HCT116 (cell line): ENCODE data around the gene APLF. TPM values are rescaled to one million over a fixed set of nuclear protein-coding genes. Genes with fewer than 3 reads are reported as not detected.
"Not testable (repeated sequence)": the region's sequence is repeated elsewhere in the genome, so short reads cannot be mapped to it uniquely, and the experiment has no call there.

Experiments
- ATAC-seq: fragments of 200-7000 bp; cut with Tn5 transposase; 2 replicates; pipeline ENCODE4 v1.9.1; 2020; ENCODE audit warnings: mild to moderate bottlenecking, moderate library complexity
- BruUV-seq: library from RNA; stranded (reverse); fragments of 400-500 nt; replicated peaks from 2 replicates; lab custom pipeline; 2021; lab: Mats Ljungman, UMichigan
- CTCF ChIA-PET: fragments of 300-600 bp; sonication (Branson Sonifier 250); formaldehyde crosslinking; loops from one replicate; lab custom pipeline; 2021; ENCODE audit warnings: antibody characterized with exemption; lab: Charles Lee
- POLR2A ChIA-PET: fragments of 300-600, 350-600 bp; sonication (Branson Sonifier 250); formaldehyde crosslinking; loops from one replicate; lab custom pipeline; 2021; ENCODE audit warnings: antibody characterized with exemption; lab: Charles Lee
- RAD21 ChIA-PET, 2 experiments: fragments of 300-600 bp; sonication (Branson Sonifier 250); formaldehyde crosslinking; loops; one replicate each; lab custom pipeline; 2023; ENCODE audit warnings: low total read pairs in 2 of 2; ENCODE audit not compliant: uncharacterized antibody in 2 of 2, unreplicated experiment in 2 of 2, low non-redundant PET in 1 of 2; lab: Charles Lee
- DNase-seq: peaks from one replicate; pipeline ENCODE4 v3.0.0-alpha.2; 2010; ENCODE audit warnings: low read depth, low spot score
- H2AFZ ChIP-seq: fragments of 200-600 bp; shearing (Covaris generic), sonication (generic); 2 replicates; pipeline ENCODE4 v1.6.1; 2017; ENCODE audit warnings: low read depth, mixed run types, mixed read lengths, antibody characterized with exemption, low read length; ENCODE audit not compliant: poor library complexity, severe bottlenecking
- H3K27ac ChIP-seq: 2 replicates; pipeline ENCODE4 v1.5.1; 2012; ENCODE audit warnings: low read depth, low read length
- H3K27me3 ChIP-seq: fragments of 200-600 bp; sonication (generic); 2 replicates; pipeline ENCODE4 v1.6.1; 2016; ENCODE audit warnings: mixed run types, low read length, mixed read lengths; ENCODE audit not compliant: insufficient read depth
- H3K36me3 ChIP-seq, 2 experiments: fragments of 200-500 bp in 1 of 2; fragments of 200-600 bp in 1 of 2; sonication (Bioruptor generic) in 1 of 2; sonication (generic) in 1 of 2; 2 replicates each; pipeline versions ENCODE4 v1.5.1 to v1.6.1; 2014 to 2016; ENCODE audit warnings: low read length in 2 of 2, inconsistent platforms in 1 of 2, mixed read lengths in 1 of 2, mixed run types in 1 of 2; ENCODE audit not compliant: insufficient read depth in 2 of 2, control insufficient read depth in 1 of 2
- H3K4me1 ChIP-seq, 2 experiments: fragments of 200-600 bp in 1 of 2; sonication (generic) in 1 of 2; 2 replicates each; pipeline versions ENCODE4 v1.5.1 to v1.6.1; 2012 to 2017; ENCODE audit warnings: low read length in 2 of 2, inconsistent platforms in 1 of 2, mild to moderate bottlenecking in 1 of 2, mixed read lengths in 1 of 2, mixed run types in 1 of 2, moderate library complexity in 1 of 2; ENCODE audit not compliant: insufficient read depth in 2 of 2, control insufficient read depth in 1 of 2
- H3K4me2 ChIP-seq: fragments of 200-600 bp; sonication (generic); 2 replicates; pipeline ENCODE4 v1.6.1; 2017; ENCODE audit warnings: mixed run types, low read length, mixed read lengths
- H3K4me3 ChIP-seq, 2 experiments: fragments of 200-600 bp in 1 of 2; sonication (generic) in 1 of 2; replicated peaks in 1 of 2; 2 replicates each; pipeline ENCODE4 v1.5.1; 2011 to 2016; ENCODE audit warnings: low read length in 2 of 2, control low read depth in 1 of 2, low read depth in 1 of 2, mild to moderate bottlenecking in 1 of 2, mixed read lengths in 1 of 2, mixed run types in 1 of 2
- H3K79me2 ChIP-seq: fragments of 200-600 bp; sonication (generic); 2 replicates; pipeline ENCODE4 v1.6.1; 2017; ENCODE audit warnings: mild to moderate bottlenecking, mixed run types, low read length, moderate library complexity, mixed read lengths; ENCODE audit not compliant: insufficient read depth
- H3K9ac ChIP-seq: fragments of 200-600 bp; sonication (generic); 2 replicates; pipeline ENCODE4 v1.6.1; 2016; ENCODE audit warnings: low read length, mixed read lengths
- H3K9me2 ChIP-seq: fragments of 200-600 bp; sonication (generic), shearing (Covaris generic); 2 replicates; pipeline ENCODE4 v1.6.1; 2017; ENCODE audit warnings: mixed run types, mild to moderate bottlenecking, moderate library complexity; ENCODE audit not compliant: insufficient read depth
- H3K9me3 ChIP-seq, 2 experiments: fragments of 200-500 bp in 1 of 2; fragments of 200-600 bp in 1 of 2; sonication (Bioruptor generic) in 1 of 2; sonication (generic) in 1 of 2; 2 replicates each; pipeline ENCODE4 v1.6.1; 2014 to 2017; ENCODE audit warnings: low read length in 2 of 2, mixed read lengths in 2 of 2, inconsistent platforms in 1 of 2, low read depth in 1 of 2, mild to moderate bottlenecking in 1 of 2, mixed run types in 1 of 2, moderate library complexity in 1 of 2; ENCODE audit not compliant: control insufficient read depth in 1 of 2, insufficient read depth in 1 of 2
- H4K20me1 ChIP-seq: fragments of 200-600 bp; sonication (generic), shearing (Covaris generic); 2 replicates; pipeline ENCODE4 v1.6.1; 2017; ENCODE audit warnings: mixed run types, mild to moderate bottlenecking, moderate library complexity; ENCODE audit not compliant: insufficient read depth
- intact Hi-C: fragments of 100-400 bp; cut with micrococcal nuclease; formaldehyde crosslinking; loops from 2 replicates; pipeline ENCODE4 v1.10.0; 2022
- total RNA-seq: library from RNA; stranded (reverse); gene quantifications from one replicate; pipeline ENCODE4 v1.2.1, GENCODE V29; 2021; ENCODE audit not compliant: unreplicated experiment

The APLF gene
- total RNA-seq, 1 experiment from 2014 or later = 1.6 TPM

- H3K27ac ChIP-seq, H3K9me3 ChIP-seq, H3K4me3 ChIP-seq, ATAC-seq, DNase-seq, H3K27me3 ChIP-seq, RAD21 ChIA-PET, H2AFZ ChIP-seq, POLR2A ChIA-PET, BruUV-seq, H4K20me1 ChIP-seq, CTCF ChIA-PET, intact Hi-C loops, H3K9ac ChIP-seq, H3K4me1 ChIP-seq, H3K79me2 ChIP-seq, H3K4me2 ChIP-seq, H3K36me3 ChIP-seq, H3K9me2 ChIP-seq: not testable (repeated sequence)
These were observed 60.1 kb downstream of the APLF start for GRCh38 chr2:68527343-68528081.

GRCh38 chr2:68529156-68529555, 61.8 kb downstream of the APLF start:
- BruUV-seq, H3K9me3 ChIP-seq, intact Hi-C loops, H3K4me2 ChIP-seq, DNase-seq, CTCF ChIA-PET, RAD21 ChIA-PET, H3K27me3 ChIP-seq, H3K27ac ChIP-seq, H3K36me3 ChIP-seq, H2AFZ ChIP-seq, H3K9ac ChIP-seq, H3K4me3 ChIP-seq, H3K79me2 ChIP-seq, ATAC-seq, H3K9me2 ChIP-seq, H4K20me1 ChIP-seq, H3K4me1 ChIP-seq, POLR2A ChIA-PET: not testable (repeated sequence)

- H3K9me3 ChIP-seq, H3K27ac ChIP-seq, DNase-seq, H3K4me3 ChIP-seq, H3K4me1 ChIP-seq, H3K79me2 ChIP-seq, H3K4me2 ChIP-seq, CTCF ChIA-PET, H3K36me3 ChIP-seq, POLR2A ChIA-PET, intact Hi-C loops, ATAC-seq, RAD21 ChIA-PET, H2AFZ ChIP-seq, H3K27me3 ChIP-seq, H3K9me2 ChIP-seq, H4K20me1 ChIP-seq, BruUV-seq, H3K9ac ChIP-seq: not testable (repeated sequence)
These were observed 62.3 kb downstream of the APLF start for GRCh38 chr2:68529651-68530050.
